HG03135 (cell line): ENCODE results near the gene AFF3.

Source experiments
- ATAC-seq: cut with Tn5 transposase; IDR thresholded peaks from one replicate; pipeline ENCODE4 v1.9.1; 2021; ENCODE audit warnings: mild to moderate bottlenecking, moderate library complexity; ENCODE audit not compliant: unreplicated experiment

The AFF3 gene

DNA sequence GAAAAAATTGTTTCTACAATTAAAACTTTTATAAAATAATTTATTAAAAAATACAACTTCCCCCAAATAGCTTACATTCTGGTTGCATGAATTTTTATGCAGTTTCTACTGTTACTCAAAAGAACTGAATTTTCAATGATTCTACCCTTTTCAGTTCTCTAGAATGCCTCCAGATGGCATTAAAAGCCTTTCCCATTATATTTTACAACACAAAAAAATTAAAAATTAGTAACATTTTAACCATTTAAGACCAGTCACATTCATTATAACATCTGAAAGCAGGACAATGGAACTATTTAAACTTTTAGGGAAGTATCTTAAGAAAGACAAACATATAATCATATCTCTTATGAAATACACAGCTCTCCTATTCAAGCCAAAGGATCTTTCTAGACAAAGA is 416.6 kb downstream of the AFF3 start:
- ATAC-seq, result no peak

DNA sequence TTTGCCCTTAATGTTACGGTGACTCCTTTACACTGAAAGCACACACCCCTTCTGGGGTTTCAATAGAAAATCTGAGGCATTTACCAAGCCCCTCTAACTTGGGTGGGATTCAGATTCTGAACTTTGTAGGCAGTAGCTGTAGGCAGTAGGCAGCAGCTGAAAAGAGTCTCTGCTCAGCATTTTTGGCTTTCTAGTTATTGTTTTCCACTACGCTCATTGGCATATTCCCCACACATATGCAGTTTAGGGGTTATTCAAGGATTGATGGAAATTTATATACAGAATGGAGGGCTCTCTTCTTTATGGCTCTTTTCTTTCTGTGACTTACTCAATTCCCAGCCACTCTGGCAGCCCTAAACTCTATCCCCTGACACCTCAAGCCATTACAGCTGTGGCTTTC is 419.9 kb downstream of the AFF3 start:
- ATAC-seq, result no peak

DNA sequence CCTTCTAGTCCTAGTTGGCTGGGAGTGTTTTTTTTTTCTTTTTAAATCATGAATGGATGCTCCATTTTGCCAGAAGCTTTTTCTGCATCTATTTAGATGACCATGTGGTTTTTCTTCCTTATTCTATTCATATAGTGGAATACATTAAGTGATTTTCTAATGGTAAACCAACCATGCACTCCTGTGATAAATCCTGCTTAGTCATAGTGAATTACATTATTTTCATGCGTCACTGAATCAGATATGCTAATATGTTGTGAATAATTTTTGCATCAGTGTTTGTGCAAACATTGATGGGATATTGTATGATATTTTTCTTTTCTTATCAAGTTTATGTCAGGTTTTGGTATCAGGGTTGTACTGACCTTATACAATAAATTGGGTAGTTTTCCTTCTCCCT is 423.3 kb downstream of the AFF3 start:
- no peak for ATAC-seq

DNA sequence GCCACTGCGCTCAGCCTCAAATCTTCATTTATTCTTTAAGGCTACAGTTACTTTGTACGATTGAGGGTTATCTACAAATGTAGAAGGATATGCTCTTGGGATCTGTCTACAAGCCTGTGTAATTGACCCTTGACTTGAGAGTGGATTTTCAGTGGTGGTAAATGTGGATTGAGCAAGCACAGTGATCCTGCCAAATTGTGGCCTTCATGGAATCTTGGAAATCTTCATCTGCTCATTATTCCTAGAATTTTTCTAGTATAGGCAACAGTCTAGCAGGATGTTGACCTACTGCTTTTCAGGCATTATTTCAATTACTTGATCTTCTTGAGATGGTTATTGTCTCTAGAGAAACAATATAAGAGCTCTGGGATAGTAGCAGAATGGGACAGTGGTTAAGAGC is 426.4 kb downstream of the AFF3 start:
- no peak for ATAC-seq

DNA sequence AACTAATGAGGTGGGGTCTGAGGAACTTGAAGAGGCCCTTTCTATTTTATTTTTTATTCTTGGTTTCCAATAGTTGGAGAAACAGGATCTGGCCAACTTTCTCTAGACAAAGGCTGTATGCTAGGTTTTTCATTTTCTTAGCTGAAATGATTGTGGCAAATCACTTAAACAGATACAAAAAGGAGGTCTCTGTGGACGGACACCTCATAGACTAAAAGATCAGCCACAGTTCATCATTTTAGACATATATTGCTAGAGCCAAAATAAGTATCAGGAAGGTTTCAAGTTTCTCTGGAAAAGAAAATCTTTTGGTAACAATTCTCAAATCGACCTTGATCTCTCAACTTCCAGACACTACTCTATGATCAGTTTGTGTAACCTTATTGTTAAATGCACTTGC is 428.0 kb downstream of the AFF3 start:
- no peak for ATAC-seq

DNA sequence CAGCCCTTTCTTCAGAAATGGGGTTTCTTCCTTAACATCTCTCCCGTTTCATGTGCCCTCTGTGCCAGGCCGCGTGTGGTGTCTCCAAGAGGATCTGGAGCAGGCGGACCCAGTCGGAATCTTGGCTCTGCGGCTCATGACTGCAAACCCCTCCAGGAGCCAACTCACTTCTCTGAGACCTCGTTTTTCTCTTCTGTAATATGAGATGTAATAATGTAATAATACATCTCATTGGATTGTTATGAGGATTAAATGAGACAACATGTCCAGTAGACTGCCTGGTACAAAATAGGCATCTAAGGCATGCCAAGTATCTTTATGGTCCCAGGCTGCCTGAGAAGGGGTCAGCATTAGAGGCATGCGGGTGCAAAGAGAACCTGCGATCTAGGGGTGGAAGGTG is 431.2 kb downstream of the AFF3 start:
- ATAC-seq, result no peak

DNA sequence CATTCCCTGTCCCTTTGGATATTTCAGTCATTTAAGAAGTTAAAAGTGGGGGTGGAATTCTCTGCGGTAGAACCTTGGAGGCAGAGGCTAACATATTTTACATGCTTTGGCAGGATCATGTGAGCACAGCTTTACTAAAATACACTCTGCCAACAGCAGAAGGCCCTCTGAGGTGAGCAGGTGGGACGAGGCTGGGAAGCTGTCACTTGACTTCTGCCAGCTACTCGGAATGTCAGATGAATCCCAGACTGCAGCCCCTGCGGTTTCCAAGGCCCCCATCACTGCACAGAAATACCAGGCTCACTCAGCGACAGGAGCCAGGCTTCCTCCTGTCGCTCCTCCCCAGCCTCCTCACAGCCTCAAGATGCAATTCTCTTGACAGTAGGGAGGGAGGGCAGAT is 431.7 kb downstream of the AFF3 start:
- no peak for ATAC-seq

DNA sequence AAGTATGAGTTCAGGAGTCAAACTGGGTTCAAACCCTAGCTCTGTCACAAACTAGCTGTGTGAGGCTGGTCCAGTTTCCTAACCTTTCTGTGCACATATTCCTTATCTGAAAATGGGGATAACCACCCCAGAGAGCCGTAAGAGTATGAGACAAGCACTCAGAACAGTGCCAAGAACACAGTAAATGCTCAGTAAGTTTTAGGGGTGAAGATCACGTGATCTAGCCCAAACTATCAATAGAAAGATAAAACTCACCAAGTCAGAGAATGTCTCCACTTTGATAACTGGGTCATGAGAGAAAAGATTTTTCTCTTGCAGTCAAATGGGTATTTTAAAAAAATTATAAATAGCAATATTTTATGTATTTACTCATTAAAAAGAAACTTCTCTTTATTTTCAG is 433.2 kb downstream of the AFF3 start:
- no peak for ATAC-seq

DNA sequence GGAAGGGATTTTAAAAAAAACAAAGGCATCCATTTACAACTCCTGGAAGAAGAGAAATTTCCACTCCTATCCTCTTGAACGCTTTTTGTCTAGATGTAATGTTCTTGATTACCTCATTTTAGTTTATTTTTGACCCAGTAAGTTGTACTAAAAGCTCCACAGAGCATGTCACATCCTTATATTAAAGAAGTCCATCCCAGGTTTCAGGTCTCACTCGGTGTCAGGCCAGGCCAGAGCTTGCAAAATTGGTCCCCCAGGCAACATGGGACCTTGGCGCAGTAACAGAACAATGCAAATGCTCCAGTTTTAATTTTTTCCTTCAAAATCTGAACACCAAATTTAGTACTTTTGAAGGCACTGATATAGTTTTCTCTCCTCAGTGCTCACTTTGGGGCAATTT is 434.2 kb downstream of the AFF3 start:
- no peak for ATAC-seq

DNA sequence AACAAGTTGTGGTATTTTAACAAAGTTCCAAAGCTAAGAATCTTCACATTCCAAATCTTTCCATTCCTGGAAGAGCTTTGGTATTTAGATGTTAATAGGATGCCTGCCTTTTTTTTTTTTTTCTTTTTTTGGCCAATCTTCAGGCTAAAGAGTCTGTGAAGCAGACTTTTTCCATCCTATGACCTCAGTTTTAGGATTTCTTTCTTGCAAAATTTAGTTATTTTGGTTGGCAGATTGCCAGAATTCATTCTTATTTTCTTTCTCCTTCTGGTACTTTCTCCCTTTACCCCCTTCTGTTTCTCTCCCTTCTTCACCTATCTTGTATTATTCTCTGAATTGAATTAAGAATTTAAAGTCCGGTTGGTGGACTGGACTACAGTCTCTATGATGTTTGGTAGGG is 434.8 kb downstream of the AFF3 start:
- ATAC-seq, result no peak

DNA sequence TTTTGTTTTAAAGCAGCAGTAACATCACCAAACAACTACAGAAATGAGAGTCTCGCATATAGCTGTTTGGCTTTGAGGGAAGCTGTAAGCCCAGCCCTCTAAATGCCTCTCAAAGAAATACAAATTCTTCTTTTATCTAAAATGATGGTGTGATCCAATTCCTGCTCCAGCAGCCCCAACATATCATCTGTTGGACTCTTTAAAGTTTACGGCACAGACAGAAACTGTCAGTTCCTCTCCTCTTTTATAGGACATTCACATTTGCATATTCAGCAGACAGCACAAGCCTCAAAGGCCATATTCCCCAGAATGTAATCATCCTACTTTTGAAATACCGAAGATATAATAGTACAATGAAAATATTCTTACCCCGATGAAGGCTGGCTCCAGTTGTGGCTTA is 435.7 kb downstream of the AFF3 start:
- ATAC-seq, result no peak

DNA sequence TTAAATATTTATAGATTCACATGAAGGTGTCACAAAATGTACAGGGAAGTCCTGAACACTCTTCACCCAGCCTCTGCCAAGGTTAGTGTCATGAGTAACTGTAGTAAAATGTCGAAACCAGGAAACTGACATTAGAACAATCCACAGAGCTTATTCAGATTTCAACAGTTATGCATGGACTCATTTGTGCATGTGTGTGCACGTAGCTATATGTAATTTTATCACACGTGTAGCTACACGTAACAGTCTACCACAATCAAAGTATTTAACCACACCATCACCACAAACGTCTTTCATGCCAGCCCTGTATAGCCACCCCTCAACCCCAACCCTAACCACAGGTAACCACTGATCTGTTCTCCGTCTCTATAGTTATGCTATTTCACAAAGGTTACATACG is 440.9 kb downstream of the AFF3 start:
- ATAC-seq, result no peak

DNA sequence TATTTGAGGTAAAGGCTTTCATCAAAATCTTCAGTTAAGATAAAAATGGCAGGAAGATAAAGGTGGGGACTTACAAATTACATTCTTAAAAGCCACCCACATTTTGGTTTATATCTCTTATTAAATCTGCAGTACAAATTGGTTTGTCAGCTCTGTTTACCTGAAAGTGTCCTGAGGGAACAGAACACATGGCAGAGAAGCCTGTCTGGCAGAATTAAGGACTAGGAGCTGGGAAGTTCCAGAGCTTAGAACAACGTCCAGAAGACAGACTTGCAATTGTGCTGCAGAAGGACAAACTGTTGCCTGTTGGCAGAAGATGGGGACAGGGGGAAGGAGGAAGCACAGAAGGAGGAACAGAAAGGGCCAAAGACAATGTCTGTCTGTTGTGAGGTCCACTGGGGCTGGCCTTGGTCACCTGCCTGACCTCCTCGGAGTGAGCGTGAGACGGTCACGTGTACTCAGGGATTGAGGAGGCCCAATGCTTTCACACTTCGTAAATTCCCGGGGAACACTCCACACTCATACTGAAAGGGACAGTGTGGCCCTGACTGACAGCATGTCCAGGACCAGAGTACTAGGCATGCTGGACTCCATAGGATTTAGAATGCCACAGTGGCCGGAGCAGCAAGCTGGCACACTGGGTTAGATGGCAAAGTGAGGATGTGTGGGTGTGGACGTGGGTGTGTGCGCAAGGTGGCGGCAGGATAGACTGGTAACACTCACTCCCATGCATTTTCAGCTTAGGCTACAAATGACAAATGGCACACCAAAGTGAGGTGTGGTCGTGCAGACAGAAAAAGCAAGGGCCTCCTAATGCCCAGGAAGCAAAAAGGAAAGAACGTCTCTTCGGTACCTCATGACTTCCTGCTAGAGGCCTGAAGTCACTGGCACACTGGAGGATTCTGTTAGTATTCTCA is 441.6 kb downstream of the AFF3 start:
- no peak for ATAC-seq

DNA sequence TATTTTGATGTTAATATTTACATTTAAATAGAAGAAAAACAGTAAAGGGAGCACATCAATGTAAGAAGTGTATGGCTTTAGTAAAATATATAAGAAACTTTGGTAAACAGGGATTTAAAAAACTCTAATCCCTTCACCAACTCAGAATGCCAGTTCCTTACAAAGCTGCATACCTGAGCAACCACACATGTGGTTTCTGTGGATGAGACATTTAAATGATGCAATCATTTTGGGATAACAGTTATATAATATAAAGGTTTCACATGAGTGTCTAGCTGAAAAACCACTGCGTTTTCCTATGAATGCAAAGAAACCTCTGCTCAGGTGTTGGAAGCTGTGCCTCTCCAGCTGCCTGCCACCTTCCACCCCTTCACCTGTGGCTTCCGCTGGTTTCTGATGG is 443.5 kb downstream of the AFF3 start:
- no peak for ATAC-seq

DNA sequence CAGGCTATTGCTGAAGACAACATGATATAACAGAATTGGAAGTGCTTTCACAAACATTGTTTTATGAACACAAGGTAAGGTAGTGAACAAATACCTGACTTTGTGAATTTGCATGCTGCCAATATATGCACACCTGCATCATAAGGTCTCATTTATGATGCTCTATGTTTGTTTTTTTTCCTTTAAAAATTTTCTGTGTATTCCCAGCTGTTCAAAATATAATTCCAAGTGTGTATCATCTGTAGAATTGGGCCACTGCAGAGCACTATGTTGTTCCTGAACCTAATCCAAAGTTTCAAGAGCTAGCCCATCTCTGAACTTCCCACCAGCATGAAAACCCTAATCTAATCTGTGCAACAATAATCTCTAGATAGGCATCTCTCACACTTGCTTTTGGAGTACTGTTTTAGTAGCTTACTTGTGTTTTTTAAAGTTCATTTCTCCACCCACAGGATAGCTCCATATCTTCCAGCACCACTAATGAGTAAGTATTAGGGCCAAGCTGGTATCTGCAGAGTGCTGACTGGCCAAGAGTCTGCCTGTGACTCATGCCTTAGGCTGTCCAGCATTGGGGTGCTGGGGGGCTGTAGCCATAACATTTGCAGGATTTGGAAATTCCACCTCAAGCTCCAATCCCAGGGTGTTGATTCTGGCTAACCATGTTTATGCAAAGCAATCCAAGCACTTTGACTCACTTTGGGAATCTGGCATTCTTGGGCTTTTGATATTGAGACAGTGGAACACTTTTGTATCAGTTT is 444.4 kb downstream of the AFF3 start:
- ATAC-seq, result no peak

DNA sequence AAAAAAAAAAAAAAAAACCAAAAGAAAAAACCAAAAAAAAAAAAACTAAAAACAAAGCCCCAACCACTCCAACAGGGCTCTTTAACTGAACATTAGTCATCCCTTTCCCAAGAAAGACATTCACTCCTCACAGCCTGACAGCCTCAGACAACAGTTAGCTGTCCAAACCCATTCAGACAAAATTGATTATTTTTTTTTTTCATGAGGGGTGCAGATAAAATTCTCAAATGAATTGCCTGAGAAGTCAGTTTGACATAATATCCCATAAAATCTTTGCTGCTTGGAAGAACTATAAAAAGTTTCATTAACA is 446.5 kb downstream of the AFF3 start:
- no peak for ATAC-seq

DNA sequence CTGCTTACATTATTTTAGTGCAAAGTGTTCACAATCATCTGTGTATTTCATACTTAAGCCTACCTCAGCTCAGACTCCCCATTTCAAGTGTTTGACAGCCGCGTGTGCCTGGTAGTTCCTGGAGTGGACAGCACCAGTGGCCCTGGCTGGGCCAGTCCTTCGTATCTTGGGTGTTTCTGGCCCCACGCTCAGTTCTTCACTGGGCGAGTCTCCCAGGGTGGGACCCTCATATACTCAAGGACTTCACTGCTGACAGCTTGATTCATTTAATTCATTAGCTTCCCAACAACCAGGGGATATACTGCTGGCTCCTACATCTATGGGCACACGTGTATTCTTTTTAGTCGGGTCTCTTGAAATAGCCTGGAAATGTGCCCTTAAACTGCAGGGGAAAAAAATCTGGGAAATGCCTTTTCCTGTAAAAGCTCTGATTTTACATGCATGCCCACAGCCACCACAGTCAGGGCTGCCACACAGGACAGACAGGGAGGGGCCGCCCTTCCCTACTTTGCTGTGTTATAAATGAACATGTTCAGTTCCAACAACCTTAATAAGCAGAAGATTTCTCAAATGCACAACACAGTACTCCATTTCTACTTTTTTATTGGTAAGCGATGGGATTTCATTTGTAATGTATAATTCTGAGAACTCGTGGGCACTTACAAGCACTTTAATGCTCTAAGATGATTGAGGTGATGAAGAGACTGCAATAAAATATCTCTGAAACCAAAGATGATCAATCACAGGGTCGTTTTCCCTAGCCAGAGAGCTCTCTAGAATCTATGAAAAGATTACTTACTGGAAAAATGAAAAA is 447.1 kb downstream of the AFF3 start:
- ATAC-seq, result no peak

DNA sequence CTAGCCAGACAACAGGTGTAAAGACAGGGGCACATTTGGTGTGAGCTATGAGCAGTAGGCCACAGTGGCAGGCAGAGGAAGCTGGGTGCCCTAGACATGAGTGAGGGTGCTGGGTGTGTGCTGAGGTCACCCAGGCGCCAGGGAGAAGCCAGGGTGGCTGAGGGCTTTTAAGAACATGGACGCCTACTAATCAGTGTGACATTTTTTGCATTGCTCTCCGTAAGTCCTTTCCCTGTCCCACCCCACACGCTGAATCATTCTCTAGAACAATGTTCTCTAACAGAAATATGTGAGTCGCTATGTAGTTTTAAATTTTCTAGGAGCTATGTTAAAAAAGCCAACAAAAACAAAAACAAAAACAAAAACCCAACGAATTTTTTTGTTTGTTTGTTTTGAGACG is 448.1 kb downstream of the AFF3 start:
- no peak for ATAC-seq

DNA sequence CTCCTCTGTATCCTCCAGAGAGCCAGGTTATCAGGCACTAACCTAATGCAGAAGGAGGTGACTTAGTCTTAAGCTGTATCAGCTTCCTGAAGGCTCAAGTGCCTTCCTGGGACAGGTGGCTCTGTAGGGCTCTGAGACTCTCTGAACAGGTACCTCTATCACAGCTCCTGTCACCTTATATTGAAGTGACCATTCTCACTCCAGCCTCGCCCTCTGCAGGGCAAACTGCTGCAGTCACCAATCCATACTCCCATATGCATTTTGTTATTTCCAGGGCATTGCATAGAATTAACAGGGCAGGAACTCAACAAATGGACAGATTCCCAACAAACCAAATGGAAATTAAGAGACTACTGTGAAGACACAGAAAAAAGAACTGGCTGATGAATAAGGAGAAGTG is 449.6 kb downstream of the AFF3 start:
- no peak for ATAC-seq

DNA sequence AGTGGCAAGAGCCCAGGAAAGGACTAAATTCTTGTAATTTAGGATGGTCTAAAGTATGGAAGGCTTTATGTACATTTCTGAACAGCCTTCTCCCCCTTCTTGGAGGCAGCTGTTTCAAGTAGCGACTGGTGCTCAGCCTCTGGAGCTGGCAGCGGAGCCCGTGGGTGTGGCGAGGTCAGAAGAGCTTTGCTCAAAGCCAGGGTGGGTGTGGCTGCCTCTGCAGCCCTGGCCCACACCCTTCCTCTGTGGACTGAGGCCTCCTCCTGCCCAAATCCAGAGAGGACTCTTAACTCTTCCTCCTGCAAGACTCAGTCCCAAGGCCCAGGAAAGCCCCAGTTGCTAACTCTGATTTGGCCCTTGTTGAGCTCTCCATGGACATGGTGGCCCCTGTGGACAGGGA is 450.5 kb downstream of the AFF3 start:
- ATAC-seq, result no peak

DNA sequence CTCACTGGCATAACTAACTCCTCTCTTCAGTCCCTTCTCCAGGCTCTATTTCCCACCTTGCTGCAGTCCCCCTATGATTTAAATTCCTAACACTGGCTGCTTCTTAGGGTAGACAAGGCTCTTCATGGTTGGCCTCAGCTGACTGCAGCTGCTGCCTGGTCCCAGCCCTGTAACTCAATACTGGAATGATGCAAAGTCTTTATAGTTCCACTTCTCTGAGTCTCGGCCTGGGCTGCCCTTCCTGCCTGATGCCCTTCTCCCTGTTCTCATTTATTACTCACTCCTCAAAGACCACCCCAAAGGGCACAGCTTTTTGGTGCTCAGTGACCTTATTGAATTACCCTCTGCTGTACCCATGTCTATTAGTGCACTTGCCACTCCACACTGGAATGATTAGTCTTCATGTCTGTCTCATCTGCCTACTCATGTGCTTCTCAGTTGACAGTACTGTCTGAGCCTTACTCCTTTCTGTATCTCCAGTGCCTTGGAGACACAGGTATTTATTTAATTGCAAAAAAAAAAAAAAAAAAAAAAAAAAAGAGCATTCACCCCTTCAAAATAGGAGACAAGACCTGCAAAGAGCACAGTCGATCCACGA is 453.1 kb downstream of the AFF3 start:
- ATAC-seq, result no peak
